HEK293 (cell line): ENCODE results near the gene ARL16.

Experiments
- PBX3 ChIP-seq: sonication (generic); formaldehyde crosslinking; IDR thresholded peaks from 2 replicates; pipeline ENCODE4 v1.8.1; 2022; ENCODE audit warnings: mild to moderate bottlenecking, moderate library complexity, missing genetic modification reagents
- PRDM10 ChIP-seq: fragments of 450-650 bp; formaldehyde crosslinking; IDR thresholded peaks from 2 replicates; pipeline ENCODE4 v1.5.1; 2016; ENCODE audit warnings: missing biosample characterization, missing genetic modification characterization
- PRDM2 ChIP-seq: fragments of 450-650 bp; formaldehyde crosslinking; IDR thresholded peaks from 2 replicates; pipeline ENCODE4 v1.5.1; 2016; ENCODE audit warnings: missing biosample characterization, missing genetic modification characterization, borderline replicate concordance
- ZNF2 ChIP-seq: fragments of 450-650 bp; formaldehyde crosslinking; IDR thresholded peaks from 2 replicates; pipeline ENCODE4 v1.5.1; 2016; ENCODE audit warnings: missing biosample characterization, missing genetic modification characterization
- ZNF24 ChIP-seq: fragments of 450-650 bp; formaldehyde crosslinking; IDR thresholded peaks from 2 replicates; pipeline ENCODE4 v1.5.1; 2016; ENCODE audit warnings: missing biosample characterization, missing genetic modification characterization
- ZNF266 ChIP-seq: fragments of 450-650 bp; formaldehyde crosslinking; IDR thresholded peaks from 2 replicates; pipeline ENCODE4 v1.5.1; 2016; ENCODE audit warnings: missing biosample characterization, missing genetic modification characterization, low read depth
- ZNF280C ChIP-seq: fragments of 450-650 bp; formaldehyde crosslinking; IDR thresholded peaks from 2 replicates; pipeline ENCODE4 v1.5.1; 2016; ENCODE audit warnings: missing biosample characterization, missing genetic modification characterization
- ZNF394 ChIP-seq: fragments of 450-650 bp; formaldehyde crosslinking; IDR thresholded peaks from 2 replicates; pipeline ENCODE4 v1.5.1; 2016; ENCODE audit warnings: missing biosample characterization, missing genetic modification characterization, mild to moderate bottlenecking, moderate library complexity, borderline replicate concordance
- ZNF398 ChIP-seq: fragments of 450-650 bp; formaldehyde crosslinking; IDR thresholded peaks from 2 replicates; pipeline ENCODE4 v1.5.1; 2017; ENCODE audit warnings: missing biosample characterization, missing genetic modification characterization
- ZNF416 ChIP-seq: fragments of 450-650 bp; formaldehyde crosslinking; IDR thresholded peaks from 2 replicates; pipeline ENCODE4 v1.5.1; 2016; ENCODE audit warnings: missing biosample characterization, missing genetic modification characterization
- ZNF530 ChIP-seq: fragments of 450-650 bp; formaldehyde crosslinking; IDR thresholded peaks from 2 replicates; pipeline ENCODE4 v1.5.1; 2016; ENCODE audit warnings: low read depth, missing biosample characterization, missing genetic modification characterization
- ZNF549 ChIP-seq: fragments of 450-650 bp; IDR thresholded peaks from 2 replicates; pipeline ENCODE4 v1.5.1; 2018; ENCODE audit warnings: missing biosample characterization, missing genetic modification characterization, mild to moderate bottlenecking, inconsistent platforms, moderate library complexity
- ZNF701 ChIP-seq: fragments of 450-650 bp; formaldehyde crosslinking; IDR thresholded peaks from 2 replicates; pipeline ENCODE4 v1.5.1; 2016; ENCODE audit warnings: missing biosample characterization, missing genetic modification characterization
- ZNF707 ChIP-seq: fragments of 450-650 bp; formaldehyde crosslinking; IDR thresholded peaks from 2 replicates; pipeline ENCODE4 v1.5.1; 2016; ENCODE audit warnings: missing biosample characterization, missing genetic modification characterization
- ZNF768 ChIP-seq: fragments of 450-650 bp; formaldehyde crosslinking; IDR thresholded peaks from 2 replicates; pipeline ENCODE4 v1.5.1; 2018; ENCODE audit warnings: missing biosample characterization, mild to moderate bottlenecking, missing genetic modification characterization

ARL16 gene

GRCh38 chr17:81702934-81703746 lies 19.5 kb upstream of the ARL16 start, which contains the start of gene MRPL12 (continued):
- TF ChIP-seq ZNF398 (tag by site-specific recombination) (peak; percentile 17; the same call in 1 of the 2 replicates), ZNF416 (tag by site-specific recombination) (no peak), PRDM10 (tag by site-specific recombination) (no peak), ZNF530 (no peak), ZNF707 (tag by site-specific recombination) (no peak), ZNF549 (tag by site-specific recombination) (no peak), PBX3 (CRISPR knock-in tag) (peak; percentile 74; the same call in 1 of the 2 replicates), ZNF280C (tag by site-specific recombination) (no peak), PRDM2 (tag by site-specific recombination) (no peak), ZNF768 (no peak), ZNF701 (tag by site-specific recombination) (no peak), ZNF266 (tag by site-specific recombination) (no peak), ZNF24 (tag by site-specific recombination) (0 out of 2 replicates have a peak, but pooled peaks have one; percentile 46), ZNF2 (no peak; the same call in 1 of the 2 replicates), ZNF394 (no peak; the same call in 1 of the 2 replicates)
